Right lobe of liver (tissue), 6 donors: ENCODE results near the gene VWA7. TPM values are rescaled to one million over a fixed set of nuclear protein-coding genes. Genes with fewer than 3 reads are reported as not detected.

Source experiments
- ATAC-seq, 4 donors: fragments of 200-7000 bp; cut with Tn5 transposase; one replicate each; pipeline ENCODE4 v1.9.1; 2020; ENCODE audit warnings: mild to moderate bottlenecking in 4 of 4, moderate library complexity in 4 of 4
- DNase-seq, 3 donors: peaks; one replicate each; pipeline ENCODE4 v3.0.0-alpha.2; 2020
- H3K27ac ChIP-seq, 3 donors: fragments of 200-600 bp; one replicate each; pipeline ENCODE4 v1.8.0; 2022
- H3K27me3 ChIP-seq, 2 donors: fragments of 200-600 bp; one replicate each; pipeline ENCODE4 v1.8.0; 2022
- H3K36me3 ChIP-seq, 4 donors: fragments of 200-600 bp; sonication (generic) in 1 of 4; one replicate each; pipeline versions ENCODE4 v1.5.1 to v1.8.0; 2017 to 2022; ENCODE audit warnings: control low read depth in 1 of 4
- H3K4me1 ChIP-seq, 4 donors: fragments of 200-600 bp; sonication (generic) in 1 of 4; one replicate each; pipeline versions ENCODE4 v1.5.1 to v1.8.0; 2017 to 2022; ENCODE audit warnings: control low read depth in 1 of 4
- H3K4me3 ChIP-seq, 3 donors: fragments of 200-600 bp; one replicate each; pipeline ENCODE4 v1.8.0; 2022
- H3K9me3 ChIP-seq, 4 donors: fragments of 200-600 bp; sonication (generic) in 1 of 4; one replicate each; pipeline versions ENCODE4 v1.5.1 to v1.8.0; 2017 to 2022; ENCODE audit warnings: control low read depth in 1 of 4
- POLR2A ChIP-seq: fragments of 450-650 bp; IDR thresholded peaks from one replicate; pipeline ENCODE4 v1.6.1; 2017; ENCODE audit warnings: antibody characterized with exemption, mild to moderate bottlenecking
- WGBS: methylation state at CpG from one replicate; pipeline ENCODE4 v1.1.6; 2018; ENCODE audit warnings: low coverage, low lambda C conversion rate; ENCODE audit not compliant: insufficient coverage; ENCODE audit errors: missing lambda C conversion rate; 5-methylcytosine and 5-hydroxymethylcytosine counted together
- intact Hi-C, 2 donors: fragments of 100-400 bp; cut with DNase I; formaldehyde crosslinking; loops; one replicate each; pipeline versions ENCODE4 v1.11.2 to v1.14.1; 2022
- total RNA-seq, 6 experiments: library from RNA; depleted of rRNA in 2 of 6; stranded (reverse); fragments of >200 nt in 2 of 6; fragmentation: NEBNext Ultra II Directional in 3 of 6; extraction: Animal tissue kit (Norgen Biotek cat#: 25700) in 3 of 6; gene quantifications; one replicate each; pipeline versions ENCODE4 v1.1.0 to v1.2.4, GENCODE V29; 2016 to 2023
- TF ChIP-seq, protein P1 (sequence below), 4 donors: fragments of 200-600 bp in 3 of 4; fragments of 450-650 bp in 1 of 4; IDR thresholded peaks; one replicate each; pipeline versions ENCODE4 v1.5.1 to v1.8.0; 2016 to 2022; ENCODE audit warnings: antibody characterized with exemption in 4 of 4, mild to moderate bottlenecking in 2 of 4
- donor health status: DM: no; HTN: yes; CAD: no.
- donor health status: DM: no; HTN: no; CAD: no.
- donor health status: DM: no; HTN: no; CAD: no.
- donor health status: DM: no; HTN: yes; CAD: no.
- donor health status: DM: no; HTN: yes; CAD: no.

VWA7 gene
- total RNA-seq, 6 experiments from 2014 or later = 1.2 to 5.2 (median 2.7) TPM

DNA sequence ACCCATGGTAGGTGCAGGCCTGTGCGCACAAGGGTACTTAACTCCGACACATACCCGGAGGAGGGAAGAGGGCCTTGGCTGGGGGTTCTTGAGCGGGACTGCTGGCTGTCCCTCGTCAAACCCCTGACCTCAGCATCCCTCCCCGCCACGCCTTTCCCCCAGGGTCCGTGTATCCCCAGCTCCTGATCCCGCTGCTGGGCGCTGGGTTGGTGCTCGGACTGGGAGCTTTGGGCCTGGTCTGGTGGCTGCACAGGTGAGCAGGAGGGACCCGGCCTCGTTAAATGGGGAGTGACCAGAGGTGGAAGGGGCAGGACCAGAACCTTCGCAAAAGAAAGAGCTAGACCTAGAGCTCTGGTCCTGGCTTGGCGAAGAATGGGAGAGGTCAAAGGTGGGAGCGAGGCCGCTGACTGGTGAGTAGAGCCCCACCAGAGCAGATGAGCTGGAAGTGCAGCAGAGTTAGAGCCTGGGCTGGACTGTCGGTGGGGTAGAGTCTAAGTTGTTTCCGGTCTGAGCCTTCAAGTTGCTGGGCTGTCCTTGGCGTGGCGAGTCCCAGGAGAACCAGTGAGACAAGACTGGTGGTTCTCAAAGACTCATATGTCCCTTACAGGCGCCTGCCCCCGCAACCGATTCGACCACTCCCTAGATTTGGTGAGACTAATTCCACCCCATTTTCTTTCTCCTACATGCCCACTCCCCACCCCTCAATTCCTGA, 53.0 kb downstream of the VWA7 start:
- intact Hi-C loops = no loop called here

GRCh38 chr6:31723245-31723979, 53.7 kb downstream of the VWA7 start, which contains the start of gene MPIG6B:
MPIG6B (plus strand) TSS chr6:31723373; CDS start chr6:31723384, 11 bp downstream.
- no peak within 1 kb of the TSS for H3K27ac ChIP-seq
- intact Hi-C loops = no loop called here
- WGBS = 56% methylated on average over 15 of the region's 46 CpGs
- peak in 1 of 3 donors; percentile 47 for DNase-seq
- H3K4me3 ChIP-seq = no peak within 1 kb of the TSS
- no peaks in the 10 kb centered on the region for H3K27me3 ChIP-seq
- ATAC-seq = no peak
- no peak for TF ChIP-seq POLR2A
- TF ChIP-seq, protein P1, sequence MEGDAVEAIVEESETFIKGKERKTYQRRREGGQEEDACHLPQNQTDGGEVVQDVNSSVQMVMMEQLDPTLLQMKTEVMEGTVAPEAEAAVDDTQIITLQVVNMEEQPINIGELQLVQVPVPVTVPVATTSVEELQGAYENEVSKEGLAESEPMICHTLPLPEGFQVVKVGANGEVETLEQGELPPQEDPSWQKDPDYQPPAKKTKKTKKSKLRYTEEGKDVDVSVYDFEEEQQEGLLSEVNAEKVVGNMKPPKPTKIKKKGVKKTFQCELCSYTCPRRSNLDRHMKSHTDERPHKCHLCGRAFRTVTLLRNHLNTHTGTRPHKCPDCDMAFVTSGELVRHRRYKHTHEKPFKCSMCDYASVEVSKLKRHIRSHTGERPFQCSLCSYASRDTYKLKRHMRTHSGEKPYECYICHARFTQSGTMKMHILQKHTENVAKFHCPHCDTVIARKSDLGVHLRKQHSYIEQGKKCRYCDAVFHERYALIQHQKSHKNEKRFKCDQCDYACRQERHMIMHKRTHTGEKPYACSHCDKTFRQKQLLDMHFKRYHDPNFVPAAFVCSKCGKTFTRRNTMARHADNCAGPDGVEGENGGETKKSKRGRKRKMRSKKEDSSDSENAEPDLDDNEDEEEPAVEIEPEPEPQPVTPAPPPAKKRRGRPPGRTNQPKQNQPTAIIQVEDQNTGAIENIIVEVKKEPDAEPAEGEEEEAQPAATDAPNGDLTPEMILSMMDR (IDR thresholded peaks at IDR 0.05) = no peak
- no peaks in the 10 kb centered on the region for H3K9me3 ChIP-seq
- H3K36me3 ChIP-seq = peaks cover 0 to 5% (median 0%) of the 10 kb centered on the region in 4 donors
- H3K4me1 ChIP-seq = peaks cover 0 to 4% (median 0%) of the 10 kb centered on the region in 4 donors

More for the DNA sequence above, 53.0 kb downstream of the VWA7 start:
- Histone ChIP-seq H3K4me3 (no peak overlapping the region), H3K27me3 (no peaks in the 10 kb centered on the region), H3K4me1 (peaks cover 0 to 5% (median 2%) of the 10 kb centered on the region in 4 donors), H3K36me3 (peaks cover 0 to 5% (median 0%) of the 10 kb centered on the region in 4 donors), H3K27ac (no peak overlapping the region), H3K9me3 (no peaks in the 10 kb centered on the region)
- ATAC-seq (no peak), DNase-seq (no peak)
- WGBS = 100% methylated on average over 1 of the region's 25 CpGs
- TF ChIP-seq, protein P1 (IDR thresholded peaks at IDR 0.05) = no peak
- TF ChIP-seq POLR2A = no peak

DNA sequence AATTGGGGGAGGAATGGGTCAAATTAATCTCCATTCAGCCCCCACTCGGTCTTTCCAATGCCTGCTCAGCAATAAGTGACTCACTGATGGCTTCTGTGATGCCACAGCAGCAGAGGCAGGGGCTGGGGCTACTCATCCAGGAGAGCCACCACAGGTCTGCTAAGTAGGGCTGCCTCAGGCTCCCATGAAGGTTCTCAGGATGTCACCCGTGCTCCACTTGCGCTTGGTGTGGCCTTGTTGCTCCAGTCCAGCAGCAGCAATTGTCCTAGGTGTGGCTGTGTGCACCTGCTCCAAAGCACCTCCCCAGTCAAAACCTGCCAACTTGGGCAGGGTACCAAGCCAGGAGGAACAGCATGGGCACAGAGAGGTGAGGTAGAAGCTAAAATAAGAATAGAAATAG, 55.0 kb downstream of the VWA7 start:
- intact Hi-C loops = no loop called here
- ATAC-seq (no peak), DNase-seq (no peak)
- Histone ChIP-seq H3K36me3 (peaks cover 0 to 5% (median 0%) of the 10 kb centered on the region in 4 donors), H3K27ac (no peak overlapping the region), H3K9me3 (no peaks in the 10 kb centered on the region), H3K4me1 (no peaks in the 10 kb centered on the region), H3K27me3 (no peaks in the 10 kb centered on the region), H3K4me3 (no peak overlapping the region)
- WGBS = 100% methylated on average over 2 of the region's 3 CpGs
- TF ChIP-seq POLR2A = no peak
- TF ChIP-seq, protein P1 (IDR thresholded peaks at IDR 0.05) = no peak

DNA sequence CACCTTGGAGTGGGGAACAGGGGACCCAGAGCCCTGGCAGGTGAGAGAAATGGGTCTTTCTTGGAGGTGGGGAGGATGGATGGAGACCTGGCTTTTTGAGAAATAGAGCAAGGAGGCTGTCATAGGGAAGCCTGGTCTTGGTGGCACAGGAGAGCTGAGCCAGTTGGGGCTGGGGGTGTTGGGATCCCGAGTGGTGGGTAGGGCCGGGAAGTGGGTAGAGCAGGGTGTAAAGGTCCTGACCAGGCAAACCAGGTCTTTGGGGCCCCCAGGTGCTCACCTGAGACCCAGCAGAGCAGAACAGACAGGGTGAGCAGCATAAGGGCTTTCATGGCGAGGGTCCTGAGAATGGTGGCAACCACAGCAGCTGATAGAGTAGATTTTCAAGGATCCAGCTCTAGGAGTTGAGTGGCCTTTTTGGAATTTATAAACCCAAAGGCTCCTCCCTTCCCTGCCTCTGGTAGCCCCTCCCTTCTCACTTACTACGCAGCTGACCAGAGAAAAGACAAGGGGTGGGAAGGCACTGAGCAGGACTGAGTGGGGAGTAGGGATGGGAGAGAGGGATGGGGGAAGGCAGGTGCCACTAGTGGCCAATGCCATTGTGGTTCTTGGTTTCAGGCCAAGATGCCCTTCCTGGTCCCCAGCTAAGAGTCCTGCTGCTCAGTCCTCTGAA, 55.6 kb downstream of the VWA7 start, which contains the start of gene LY6G6C:
Gene LY6G6C (minus strand): TSS at position 396 of the 670 bp plus-strand sequence. CDS start 67 bp downstream, at position 329.
- Histone ChIP-seq H3K36me3 (peaks cover 0 to under 1% (median 0%) of the 10 kb centered on the region in 4 donors), H3K4me1 (no peaks in the 10 kb centered on the region), H3K4me3 (no peak within 1 kb of the TSS), H3K27me3 (no peaks in the 10 kb centered on the region), H3K27ac (no peak within 1 kb of the TSS), H3K9me3 (no peaks in the 10 kb centered on the region)
- 54% methylated on average over 2 of the region's 4 CpGs for WGBS
- ATAC-seq (no peak), DNase-seq (no peak)
- TF ChIP-seq, protein P1 (IDR thresholded peaks at IDR 0.05) = no peak
- TF ChIP-seq POLR2A = no peak
- intact Hi-C loops = no loop called here
